Fibroblast of pulmonary artery (primary cell): Measurements from ENCODE around the gene SNRPD3.
A peak's percentile ranks its signal among the peaks of the same experiment; 100 is the strongest.

Source experiments
- DNase-seq: peaks from one replicate; pipeline ENCODE4 v3.0.0-alpha.2; 2010; ENCODE audit warnings: low read depth
- H3K4me3 ChIP-seq: replicated peaks from 2 replicates; pipeline ENCODE4 v1.5.1; 2011; ENCODE audit warnings: low read depth, mild to moderate bottlenecking, control low read depth, low read length, moderate library complexity
- CTCF ChIP-seq: IDR thresholded peaks from 2 replicates; pipeline ENCODE4 v1.5.1; 2011; ENCODE audit warnings: mild to moderate bottlenecking, control low read depth, low read length, inconsistent platforms; ENCODE audit errors: missing control alignments

The SNRPD3 gene

GRCh38 chr22:24582056-24582814, 26.4 kb downstream of the SNRPD3 start:
- TF ChIP-seq CTCF, result no peak
- DNase-seq, result no peak
- no peak overlapping the region for H3K4me3 ChIP-seq

- no peak overlapping the region for H3K4me3 ChIP-seq
- no peak for TF ChIP-seq CTCF
- peak; percentile 40 for DNase-seq
These were observed 27.7 kb downstream of the SNRPD3 start for GRCh38 chr22:24583221-24584165.

GRCh38 chr22:24584166-24584790, 28.5 kb downstream of the SNRPD3 start:
- no peak for DNase-seq
- TF ChIP-seq CTCF, result no peak
- H3K4me3 ChIP-seq, result no peak overlapping the region

GRCh38 chr22:24584871-24585411, 29.1 kb downstream of the SNRPD3 start:
- TF ChIP-seq CTCF, result no peak
- no peak overlapping the region for H3K4me3 ChIP-seq
- DNase-seq, result no peak

GRCh38 chr22:24585461-24585860, 29.7 kb downstream of the SNRPD3 start:
- no peak for DNase-seq
- H3K4me3 ChIP-seq, result no peak overlapping the region
- TF ChIP-seq CTCF, result no peak

GRCh38 chr22:24585927-24586546, 30.2 kb downstream of the SNRPD3 start:
- no peak overlapping the region for H3K4me3 ChIP-seq
- no peak for TF ChIP-seq CTCF
- DNase-seq, result no peak
